ENCODE measurements around the gene CSTA. TPM values are rescaled to one million over a fixed set of nuclear protein-coding genes. Genes with fewer than 3 reads are reported as not detected.

The CSTA gene
- total and polyA plus RNA-seq, 2 of the 8 experiments (the other 6 are each of a cell fraction or from before 2014, with no cell fraction given) = not detected

GRCh38 chr3:122383771-122384697 is 59.0 kb downstream of the CSTA start, which contains the start of gene FAM162A:
FAM162A (plus strand) TSS chr3:122384182; CDS start chr3:122384266, 84 bp downstream.
- peak within 1 kb of the TSS; percentile 98 for H4K5ac ChIP-seq (ENCODE audit: insufficient read length, low read depth, low read length)
- H3K4me3 ChIP-seq (ENCODE audit: extremely low read depth in 1 of 4, insufficient read depth in 2 of 4, low read depth in 3 of 4, low read length in 4 of 4) = peak within 1 kb of the TSS; percentile 78 to 96 (median 94)
- peak within 1 kb of the TSS; percentile 74 for H3K56ac ChIP-seq (replicated peaks; ENCODE audit: insufficient read length, low read depth, low read length)
- H2BK5ac ChIP-seq (ENCODE audit: low read depth, low read length) = peak within 1 kb of the TSS; percentile 76
- no peak within 1 kb of the TSS for H2BK120ac ChIP-seq (replicated peaks; ENCODE audit: low read depth, low read length)
- no peak for FAIRE-seq
- no peaks in the 10 kb centered on the region for H4K20me1 ChIP-seq (replicated peaks in 1 of 2; ENCODE audit: control insufficient read depth in 1 of 2, insufficient read depth in 2 of 2, low read length in 2 of 2)
- no peak within 1 kb of the TSS for H3K14ac ChIP-seq (ENCODE audit: insufficient read length)
- H3K4me2 ChIP-seq (ENCODE audit: insufficient read depth in 1 of 2, low read depth in 2 of 2, low read length in 2 of 2) = peak within 1 kb of the TSS; percentile 85
- H3K18ac ChIP-seq (ENCODE audit: extremely low read depth, low read length) = peak within 1 kb of the TSS; percentile 88
- no peak within 1 kb of the TSS for H2BK15ac ChIP-seq (ENCODE audit: low read length)
- H2BK12ac ChIP-seq (ENCODE audit: low read depth, low read length) = no peak within 1 kb of the TSS; the same call in 1 of the 2 replicates
- H3K79me1 ChIP-seq (ENCODE audit: low read depth, low read length) = no peaks in the 10 kb centered on the region; the same call in 1 of the 2 replicates
- peak within 1 kb of the TSS; percentile 86 to 96 (median 90) for H3K9ac ChIP-seq (replicated peaks in 1 of 4; ENCODE audit: extremely low read depth in 1 of 4, low read depth in 3 of 4, low read length in 3 of 4)
- no peaks in the 10 kb centered on the region for H3K9me3 ChIP-seq (ENCODE audit: insufficient read depth in 2 of 2, low read depth in 1 of 2, low read length in 1 of 2)
- no peak within 1 kb of the TSS for H3K23ac ChIP-seq (ENCODE audit: insufficient read length)
- no peak within 1 kb of the TSS for H2AK5ac ChIP-seq (ENCODE audit: low read depth, low read length)
- POLR2A ChIA-PET (ENCODE audit: partially characterized antibody) = interaction anchor here (0.6 to 3.2 kb wide), 17 partner anchors 9 to 1339 kb away, joined by 3 to 29 read pairs (median 4); partner anchors contain the start of genes HSPBAP1, KPNA1 and WDR5B
- peaks cover 3 to 72% of the 10 kb centered on the region in 2 experiments; a peak in 3 of 4 replicates for H3K79me2 ChIP-seq (ENCODE audit: control insufficient read depth in 1 of 2, insufficient read depth in 2 of 2, low read length in 2 of 2)
- peaks cover 0 to 7% (median 1%) of the 10 kb centered on the region in 4 experiments; a peak in 2 of 8 replicates for H3K36me3 ChIP-seq (ENCODE audit: control insufficient read depth in 2 of 4, insufficient read depth in 4 of 4, low read length in 3 of 4)
- peaks cover 11% of the 10 kb centered on the region for H3K23me2 ChIP-seq (ENCODE audit: low read depth, low read length)
- CTCF ChIA-PET (ENCODE audit: partially characterized antibody) = interaction anchor here (0.7 to 3.2 kb wide), 13 partner anchors 9 to 576 kb away, joined by 3 to 19 read pairs (median 3); partner anchors contain the start of gene WDR5B
- H3K27ac ChIP-seq (ENCODE audit: low read depth, low read length) = peak within 1 kb of the TSS; percentile 80
- H2AFZ ChIP-seq (ENCODE audit: low read length) = peak within 1 kb of the TSS; percentile 90
- peak; percentile 84 to 92 for DNase-seq (ENCODE audit: low read depth in 1 of 2, low spot score in 2 of 2)
- H3K4me1 ChIP-seq (replicated peaks in 1 of 4; ENCODE audit: control insufficient read depth in 3 of 4, insufficient read depth in 4 of 4, low read length in 3 of 4) = peaks cover 0 to 6% (median 3%) of the 10 kb centered on the region in 4 experiments; a peak in 4 of 7 replicates
- WGBS, 2 experiments (ENCODE audit: extremely low coverage in 1 of 2, insufficient coverage in 1 of 2, insufficient read length in 1 of 2, insufficient replicate concordance in 2 of 2, low coverage in 1 of 2, low lambda C conversion rate in 2 of 2, missing lambda C conversion rate in 1 of 2) = 4% methylated on average over 38 of the region's 52 CpGs; no CpG with 5 or more reads in 1 of the 2 experiments
- no peaks in the 10 kb centered on the region for H3K27me3 ChIP-seq (replicated peaks in 1 of 4; ENCODE audit: control insufficient read depth in 3 of 4, extremely low read depth in 1 of 4, insufficient read depth in 3 of 4, low read length in 3 of 4)
- H2BK20ac ChIP-seq (ENCODE audit: low read length) = no peak within 1 kb of the TSS
- peak within 1 kb of the TSS; percentile 84 for H4K91ac ChIP-seq (replicated peaks; ENCODE audit: insufficient read length, low read length)
- H4K8ac ChIP-seq (ENCODE audit: extremely low read depth, insufficient read depth, low read length) = peak within 1 kb of the TSS; percentile 99
- peak within 1 kb of the TSS; percentile 88 for H3K4ac ChIP-seq (replicated peaks; ENCODE audit: insufficient read length, low read depth, low read length)
- TF ChIP-seq CHD1 (IDR thresholded peaks at IDR 0.05; ENCODE audit: low read depth, low read length) (no peak), SP2 (IDR thresholded peaks at IDR 0.05; ENCODE audit: low read length) (no peak), SUZ12 (IDR thresholded peaks at IDR 0.05; ENCODE audit: low read length) (no peak), USF2 (IDR thresholded peaks at IDR 0.05; ENCODE audit: low read length) (0 out of 2 replicates have a peak, but pooled peaks have one; percentile 1), ATF3 (IDR thresholded peaks at IDR 0.05; ENCODE audit: insufficient read depth, low read depth, low read length) (no peak), EP300 (IDR thresholded peaks at IDR 0.05; ENCODE audit: borderline replicate concordance in 1 of 2, low read depth in 2 of 2, low read length in 2 of 2) (no peak), KDM5A (IDR thresholded peaks at IDR 0.05; ENCODE audit: low read length) (no peak), CTBP2 (IDR thresholded peaks at IDR 0.05; ENCODE audit: borderline replicate concordance, insufficient read depth, insufficient read length, low read length) (no peak)

Measured in H1 (cell line).